WTC11 (cell line): ENCODE measurements around the gene CAPRIN1. TPM values are rescaled to one million over a fixed set of nuclear protein-coding genes. Genes with fewer than 3 reads are reported as not detected.
A peak's percentile ranks its signal among the peaks of the same experiment; 100 is the strongest.

Experiments used
- ATAC-seq: fragments of 200-7000 bp; cut with Tn5 transposase; 2 replicates; pipeline ENCODE4 v1.10.0; 2021; ENCODE audit warnings: mild to moderate bottlenecking, moderate library complexity
- CTCF ChIA-PET: fragments of 300-600 bp; sonication (Branson Sonifier 250); formaldehyde crosslinking; loops from one replicate; lab custom pipeline; 2021; ENCODE audit warnings: antibody characterized with exemption; lab: Charles Lee
- POLR2A ChIA-PET: fragments of 350-600 bp; sonication (Branson Sonifier 250); formaldehyde crosslinking; loops from one replicate; lab custom pipeline; 2021; ENCODE audit warnings: antibody characterized with exemption; lab: Charles Lee
- DNase-seq: peaks from one replicate; pipeline ENCODE4 v3.0.0; 2021; ENCODE audit warnings: low spot score
- H3K27ac Mint-ChIP-seq: 2 replicates; pipeline ENCODE4 v1.8.0; 2021; ENCODE audit warnings: mixed read lengths
- H3K27me3 Mint-ChIP-seq: 2 replicates; pipeline ENCODE4 v1.8.0; 2021; ENCODE audit warnings: low read depth, mild to moderate bottlenecking, moderate library complexity, mixed read lengths
- H3K36me3 Mint-ChIP-seq: 2 replicates; pipeline ENCODE4 v1.8.0; 2021; ENCODE audit warnings: mixed read lengths
- H3K4me1 Mint-ChIP-seq: 2 replicates; pipeline ENCODE4 v1.8.0; 2022; ENCODE audit warnings: mixed read lengths
- H3K4me3 Mint-ChIP-seq: 2 replicates; pipeline ENCODE4 v1.8.0; 2021; ENCODE audit warnings: mild to moderate bottlenecking, moderate library complexity, mixed read lengths
- H3K9me3 Mint-ChIP-seq: 2 replicates; pipeline ENCODE4 v1.8.0; 2021; ENCODE audit warnings: mixed read lengths
- AR ChIP-seq: fragments of 250-450 bp; sonication (Bioruptor Pico); IDR thresholded peaks from 2 replicates; pipeline ENCODE4 v1.9.0; 2021; ENCODE audit warnings: mild to moderate bottlenecking
- ATF3 ChIP-seq: sonication (generic); formaldehyde crosslinking; conservative IDR thresholded peaks from 2 replicates; pipeline ENCODE4 v1.8.1; 2022; ENCODE audit warnings: mild to moderate bottlenecking, missing genetic modification reagents
- CREM ChIP-seq: sonication (generic); formaldehyde crosslinking; IDR thresholded peaks from 2 replicates; pipeline ENCODE4 v1.8.1; 2022; ENCODE audit warnings: mild to moderate bottlenecking, missing genetic modification reagents, moderate library complexity
- EMX1 ChIP-seq: fragments of 250-450 bp; sonication (Bioruptor Pico); IDR thresholded peaks from 2 replicates; pipeline ENCODE4 v1.8.0; 2021; ENCODE audit warnings: mild to moderate bottlenecking
- ERG ChIP-seq: fragments of 250-450 bp; sonication (Bioruptor Pico); IDR thresholded peaks from 2 replicates; pipeline ENCODE4 v1.8.0; 2021; ENCODE audit warnings: mild to moderate bottlenecking
- FOXK1 ChIP-seq: sonication (generic); formaldehyde crosslinking; IDR thresholded peaks from 2 replicates; pipeline ENCODE4 v1.8.0; 2022; ENCODE audit warnings: mild to moderate bottlenecking, moderate library complexity, missing genetic modification reagents
- GABPB1 ChIP-seq: sonication (generic); formaldehyde crosslinking; IDR thresholded peaks from 2 replicates; pipeline ENCODE4 v1.8.1; 2023; ENCODE audit warnings: mild to moderate bottlenecking, missing genetic modification reagents
- GTF2I ChIP-seq: fragments of 250-450 bp; sonication (Bioruptor Pico); conservative IDR thresholded peaks from 2 replicates; pipeline ENCODE4 v1.4.0; 2021; ENCODE audit warnings: mild to moderate bottlenecking
- HMGA2 ChIP-seq: fragments of 250-450 bp; sonication (Bioruptor Pico); IDR thresholded peaks from 2 replicates; pipeline ENCODE4 v1.4.0; 2021; ENCODE audit warnings: mild to moderate bottlenecking, moderate library complexity
- HMGXB4 ChIP-seq: sonication (generic); formaldehyde crosslinking; IDR thresholded peaks from 2 replicates; pipeline ENCODE4 v1.8.1; 2023; ENCODE audit warnings: mild to moderate bottlenecking, moderate library complexity, missing genetic modification reagents
- IRF2 ChIP-seq: sonication (generic); formaldehyde crosslinking; IDR thresholded peaks from 2 replicates; pipeline ENCODE4 v1.8.0; 2022; ENCODE audit warnings: low read depth, missing genetic modification reagents, borderline replicate concordance
- KAT7 ChIP-seq: sonication (generic); formaldehyde crosslinking; IDR thresholded peaks from 2 replicates; pipeline ENCODE4 v1.8.1; 2023; ENCODE audit warnings: missing genetic modification reagents, mild to moderate bottlenecking, borderline replicate concordance
- TEAD1 ChIP-seq: sonication (generic); formaldehyde crosslinking; IDR thresholded peaks from 2 replicates; pipeline ENCODE4 v1.8.0; 2022; ENCODE audit warnings: mild to moderate bottlenecking, missing genetic modification reagents
- ZBTB21 ChIP-seq: sonication (generic); formaldehyde crosslinking; IDR thresholded peaks from 2 replicates; pipeline ENCODE4 v1.8.1; 2023; ENCODE audit warnings: mild to moderate bottlenecking, missing genetic modification reagents, borderline replicate concordance
- ZBTB43 ChIP-seq: sonication (generic); formaldehyde crosslinking; IDR thresholded peaks from 2 replicates; pipeline ENCODE4 v1.8.1; 2023; ENCODE audit warnings: mild to moderate bottlenecking, missing genetic modification reagents
- ZNF138 ChIP-seq: sonication (generic); formaldehyde crosslinking; conservative IDR thresholded peaks from 2 replicates; pipeline ENCODE4 v1.8.1; 2022; ENCODE audit warnings: mild to moderate bottlenecking, moderate library complexity, missing genetic modification reagents
- ZNF232 ChIP-seq: sonication (generic); formaldehyde crosslinking; IDR thresholded peaks from 2 replicates; pipeline ENCODE4 v1.8.0; 2022; ENCODE audit warnings: mild to moderate bottlenecking, missing genetic modification reagents
- ZNF396 ChIP-seq: fragments of 250-450 bp; sonication (Bioruptor Pico); IDR thresholded peaks from 2 replicates; pipeline ENCODE4 v1.8.0; 2021; ENCODE audit warnings: mild to moderate bottlenecking, moderate library complexity, borderline replicate concordance
- ZSCAN18 ChIP-seq: fragments of 250-450 bp; sonication (Bioruptor Pico); IDR thresholded peaks from 2 replicates; pipeline ENCODE4 v2.1.2; 2022; ENCODE audit warnings: mild to moderate bottlenecking, moderate library complexity
- total RNA-seq: library from RNA; stranded (reverse); gene quantifications from 3 replicates; pipeline ENCODE4 v1.2.3, GENCODE V29; 2021
- TF ChIP-seq, protein P1 (sequence below): sonication (generic); formaldehyde crosslinking; IDR thresholded peaks from 2 replicates; pipeline ENCODE4 v1.8.1; 2022; ENCODE audit warnings: missing genetic modification reagents, borderline replicate concordance
- TF ChIP-seq, protein P2 (sequence below): sonication (generic); formaldehyde crosslinking; IDR thresholded peaks from 2 replicates; pipeline ENCODE4 v1.8.0; 2022; ENCODE audit warnings: mild to moderate bottlenecking, missing genetic modification reagents
- TF ChIP-seq, protein P3 (sequence below): sonication (generic); formaldehyde crosslinking; IDR thresholded peaks from 2 replicates; pipeline ENCODE4 v1.8.1; 2022; ENCODE audit warnings: low read depth, missing genetic modification reagents, borderline replicate concordance

The CAPRIN1 gene
- total RNA-seq, 1 experiment from 2014 or later: 288 TPM

GRCh38 chr11:34105079-34105956 lies 53.8 kb downstream of the CAPRIN1 start, which contains the start of gene NAT10:
TSS of gene NAT10 (plus strand) at chr11:34105629. CDS start at chr11:34108226, 2,597 bp downstream.
- Mint-ChIP-seq H3K4me1 (peaks cover 18% of the 10 kb centered on the region), H3K4me3 (peak within 1 kb of the TSS; percentile 94), H3K36me3 (peaks cover 31% of the 10 kb centered on the region), H3K27ac (peak within 1 kb of the TSS; percentile 99), H3K9me3 (no peaks in the 10 kb centered on the region), H3K27me3 (no peaks in the 10 kb centered on the region)
- ChIA-PET CTCF (interaction anchor here (1.1 to 1.2 kb wide), 3 partner anchors 30 to 253 kb away, joined by 3 to 4 read pairs (median 3); partner anchors contain the start of gene ABTB2), POLR2A (interaction anchor here (0.6 to 1.3 kb wide), 6 partner anchors 12 to 156 kb away, joined by 3 to 12 read pairs (median 4); partner anchors contain the start of gene CAPRIN1)
- ATAC-seq: peak; percentile 84
- DNase-seq: peak; percentile 96
- TF ChIP-seq FOXK1 (CRISPR knock-in tag) (peak; percentile 97), ZNF232 (0 out of 2 replicates have a peak, but pooled peaks have one; percentile 68), EMX1 (CRISPR knock-in tag) (peak; percentile 98), CREM (peak; percentile 99), HMGA2 (CRISPR knock-in tag) (no peak; the same call in 1 of the 2 replicates), AR (CRISPR knock-in tag) (peak; percentile 95), ZBTB21 (CRISPR knock-in tag) (no peak), GABPB1 (CRISPR knock-in tag) (peak; percentile 85), IRF2 (CRISPR knock-in tag) (no peak), KAT7 (CRISPR knock-in tag) (peak; percentile 82; the same call in 1 of the 2 replicates), ERG (CRISPR knock-in tag) (peak; percentile 94), GTF2I (CRISPR knock-in tag) (no peak), TEAD1 (CRISPR knock-in tag) (no peak), ZNF396 (no peak), ZSCAN18 (CRISPR knock-in tag) (no peak), ZBTB43 (CRISPR knock-in tag) (no peak; the same call in 1 of the 2 replicates), HMGXB4 (no peak), ATF3 (CRISPR knock-in tag) (no peak), ZNF138 (no peak)
- TF ChIP-seq, protein P1, sequence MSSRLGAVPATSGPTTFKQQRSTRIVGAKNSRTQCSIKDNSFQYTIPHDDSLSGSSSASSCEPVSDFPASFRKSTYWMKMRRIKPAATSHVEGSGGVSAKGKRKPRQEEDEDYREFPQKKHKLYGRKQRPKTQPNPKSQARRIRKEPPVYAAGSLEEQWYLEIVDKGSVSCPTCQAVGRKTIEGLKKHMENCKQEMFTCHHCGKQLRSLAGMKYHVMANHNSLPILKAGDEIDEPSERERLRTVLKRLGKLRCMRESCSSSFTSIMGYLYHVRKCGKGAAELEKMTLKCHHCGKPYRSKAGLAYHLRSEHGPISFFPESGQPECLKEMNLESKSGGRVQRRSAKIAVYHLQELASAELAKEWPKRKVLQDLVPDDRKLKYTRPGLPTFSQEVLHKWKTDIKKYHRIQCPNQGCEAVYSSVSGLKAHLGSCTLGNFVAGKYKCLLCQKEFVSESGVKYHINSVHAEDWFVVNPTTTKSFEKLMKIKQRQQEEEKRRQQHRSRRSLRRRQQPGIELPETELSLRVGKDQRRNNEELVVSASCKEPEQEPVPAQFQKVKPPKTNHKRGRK (CRISPR knock-in tag): no peak
- TF ChIP-seq, protein P2, sequence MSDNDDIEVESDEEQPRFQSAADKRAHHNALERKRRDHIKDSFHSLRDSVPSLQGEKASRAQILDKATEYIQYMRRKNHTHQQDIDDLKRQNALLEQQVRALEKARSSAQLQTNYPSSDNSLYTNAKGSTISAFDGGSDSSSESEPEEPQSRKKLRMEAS: peak; percentile 99
- TF ChIP-seq, protein P3, sequence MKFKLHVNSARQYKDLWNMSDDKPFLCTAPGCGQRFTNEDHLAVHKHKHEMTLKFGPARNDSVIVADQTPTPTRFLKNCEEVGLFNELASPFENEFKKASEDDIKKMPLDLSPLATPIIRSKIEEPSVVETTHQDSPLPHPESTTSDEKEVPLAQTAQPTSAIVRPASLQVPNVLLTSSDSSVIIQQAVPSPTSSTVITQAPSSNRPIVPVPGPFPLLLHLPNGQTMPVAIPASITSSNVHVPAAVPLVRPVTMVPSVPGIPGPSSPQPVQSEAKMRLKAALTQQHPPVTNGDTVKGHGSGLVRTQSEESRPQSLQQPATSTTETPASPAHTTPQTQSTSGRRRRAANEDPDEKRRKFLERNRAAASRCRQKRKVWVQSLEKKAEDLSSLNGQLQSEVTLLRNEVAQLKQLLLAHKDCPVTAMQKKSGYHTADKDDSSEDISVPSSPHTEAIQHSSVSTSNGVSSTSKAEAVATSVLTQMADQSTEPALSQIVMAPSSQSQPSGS (CRISPR knock-in tag): no peak
